GM19351 (cell line): ENCODE results near the gene ASTN2.

ENCODE experiments used
- ATAC-seq: cut with Tn5 transposase; IDR thresholded peaks from one replicate; pipeline ENCODE4 v1.9.1; 2021; ENCODE audit warnings: mild to moderate bottlenecking, moderate library complexity; ENCODE audit not compliant: unreplicated experiment

ASTN2 gene

GRCh38 chr9:116599342-116599884 lies 815.4 kb downstream of the ASTN2 start:
- ATAC-seq, result no peak

- no peak for ATAC-seq
These were observed 818.2 kb downstream of the ASTN2 start for GRCh38 chr9:116596646-116597045.

GRCh38 chr9:116594547-116594946 lies 820.3 kb downstream of the ASTN2 start:
- no peak for ATAC-seq

- no peak for ATAC-seq
These were observed 821.9 kb downstream of the ASTN2 start for GRCh38 chr9:116592970-116593369.

GRCh38 chr9:116589392-116590354 lies 825.2 kb downstream of the ASTN2 start:
- ATAC-seq, result peak; percentile 69

GRCh38 chr9:116587919-116588318 lies 826.9 kb downstream of the ASTN2 start:
- no peak for ATAC-seq

GRCh38 chr9:116585896-116586295 lies 829.0 kb downstream of the ASTN2 start:
- no peak for ATAC-seq

- no peak for ATAC-seq
These were observed 829.7 kb downstream of the ASTN2 start for GRCh38 chr9:116585204-116585603.

GRCh38 chr9:116580853-116581252 lies 834.0 kb downstream of the ASTN2 start:
- no peak for ATAC-seq

- no peak for ATAC-seq
These were observed 838.5 kb downstream of the ASTN2 start for GRCh38 chr9:116576386-116576785.

GRCh38 chr9:116574027-116574679 lies 840.7 kb downstream of the ASTN2 start:
- no peak for ATAC-seq

GRCh38 chr9:116572095-116572748 lies 842.6 kb downstream of the ASTN2 start:
- peak; percentile 95 for ATAC-seq

GRCh38 chr9:116569111-116569510 lies 845.7 kb downstream of the ASTN2 start:
- no peak for ATAC-seq

- no peak for ATAC-seq
These were observed 848.0 kb downstream of the ASTN2 start for GRCh38 chr9:116566677-116567488.

GRCh38 chr9:116565986-116566385 lies 848.9 kb downstream of the ASTN2 start:
- ATAC-seq, result no peak

- ATAC-seq, result no peak
These were observed 850.5 kb downstream of the ASTN2 start for GRCh38 chr9:116564266-116564793.

GRCh38 chr9:116558818-116559540 lies 855.9 kb downstream of the ASTN2 start:
- ATAC-seq, result no peak

GRCh38 chr9:116558035-116558434 lies 856.8 kb downstream of the ASTN2 start:
- no peak for ATAC-seq

- no peak for ATAC-seq
These were observed 859.2 kb downstream of the ASTN2 start for GRCh38 chr9:116555556-116556155.
